HG03378 (cell line): ENCODE results near the gene RNU6-1.

Experiments used
- ATAC-seq: cut with Tn5 transposase; IDR thresholded peaks from one replicate; pipeline ENCODE4 v1.9.1; 2021; ENCODE audit warnings: mild to moderate bottlenecking, moderate library complexity; ENCODE audit not compliant: unreplicated experiment

The RNU6-1 gene

DNA sequence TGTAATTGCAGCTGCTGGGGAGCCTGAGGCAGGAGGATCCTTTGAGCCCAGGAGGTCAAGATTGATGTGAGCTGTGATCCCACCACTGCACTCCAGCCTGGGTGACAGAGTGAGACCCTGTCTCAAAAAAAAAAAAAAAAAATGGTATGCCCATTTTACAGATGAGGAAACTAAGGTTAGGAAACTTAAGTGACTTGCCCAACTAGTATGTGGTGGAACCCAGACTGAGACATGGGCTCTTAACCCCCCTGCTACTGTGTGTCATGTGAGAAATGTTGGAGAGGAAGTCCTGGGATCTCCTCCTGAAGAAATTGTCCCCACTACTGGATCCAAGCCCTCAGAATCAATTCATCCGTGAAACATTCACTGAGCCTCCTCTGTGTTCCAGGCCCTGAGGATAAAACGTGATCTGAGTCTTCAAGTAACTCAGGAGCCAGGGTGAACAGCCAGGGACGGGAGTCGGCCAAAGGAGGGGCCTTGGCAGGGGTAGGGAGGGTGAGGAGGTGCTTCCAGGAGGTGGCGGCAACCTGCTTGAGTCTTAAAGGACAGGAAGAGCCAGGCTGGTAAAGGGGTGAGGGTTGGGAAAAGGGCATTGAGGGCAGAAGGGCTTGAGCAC is 19.6 kb upstream of the RNU6-1 start:
- ATAC-seq = no peak

DNA sequence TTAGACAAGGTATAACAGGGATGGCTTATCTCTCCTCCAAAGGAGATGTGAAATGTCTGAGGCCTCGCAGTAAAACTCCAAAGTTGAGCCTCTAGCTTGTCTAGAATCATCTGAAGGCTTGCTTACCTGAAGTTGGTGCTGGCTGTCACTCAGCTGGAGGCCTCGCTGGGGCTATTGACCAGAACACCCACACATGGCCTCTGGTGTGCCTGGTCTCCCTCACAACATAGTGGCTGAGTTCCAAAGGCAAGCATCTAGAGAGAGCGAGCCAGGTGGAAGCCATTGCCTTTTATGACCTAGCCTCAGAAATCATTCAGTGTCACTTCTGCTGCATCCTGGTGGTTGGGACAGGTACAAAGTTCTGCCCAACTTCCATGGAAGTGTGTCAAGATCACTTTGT is 17.4 kb upstream of the RNU6-1 start:
- no peak for ATAC-seq

GRCh38 chr15:67855842-67856241 is 16.0 kb upstream of the RNU6-1 start:
- ATAC-seq = no peak

DNA sequence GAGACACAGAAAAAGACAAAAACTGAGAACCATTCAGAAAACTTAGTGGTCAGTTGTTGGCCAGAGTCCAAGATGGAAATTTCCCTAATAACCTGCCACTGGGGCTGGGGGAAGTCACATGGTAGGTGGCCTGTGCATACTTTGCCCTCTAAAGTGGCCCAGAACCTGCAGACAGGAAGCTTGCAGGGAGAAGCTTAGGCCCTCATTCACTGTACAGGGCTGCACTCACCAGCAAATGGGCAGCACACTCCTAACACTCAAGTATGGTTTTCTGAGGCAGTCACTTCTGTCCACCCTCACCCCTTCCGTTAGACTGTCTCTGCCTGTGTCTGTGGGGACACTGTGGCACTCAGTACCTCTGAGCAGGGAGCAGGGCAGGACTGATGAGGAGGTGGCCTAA is 14.5 kb upstream of the RNU6-1 start:
- no peak for ATAC-seq

DNA sequence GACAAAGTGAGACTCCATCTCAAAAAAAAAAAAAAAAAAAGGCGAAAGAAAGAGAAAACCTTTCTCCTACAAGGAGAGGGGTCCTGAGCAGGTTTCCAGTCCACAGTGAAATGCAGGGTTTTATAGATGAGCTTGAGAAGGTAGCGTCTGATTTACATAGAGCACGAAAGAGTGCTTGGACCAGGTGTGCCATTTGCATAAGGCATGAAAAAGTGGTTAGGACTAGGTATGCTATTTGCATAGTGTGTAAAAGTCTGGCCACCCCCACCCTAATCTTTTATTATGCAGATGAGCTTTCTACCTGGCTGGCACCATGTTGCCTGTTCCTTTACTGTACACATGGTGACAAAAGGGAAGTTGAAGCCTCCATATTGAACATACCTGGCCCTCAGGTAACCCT is 13.6 kb upstream of the RNU6-1 start:
- ATAC-seq = no peak

DNA sequence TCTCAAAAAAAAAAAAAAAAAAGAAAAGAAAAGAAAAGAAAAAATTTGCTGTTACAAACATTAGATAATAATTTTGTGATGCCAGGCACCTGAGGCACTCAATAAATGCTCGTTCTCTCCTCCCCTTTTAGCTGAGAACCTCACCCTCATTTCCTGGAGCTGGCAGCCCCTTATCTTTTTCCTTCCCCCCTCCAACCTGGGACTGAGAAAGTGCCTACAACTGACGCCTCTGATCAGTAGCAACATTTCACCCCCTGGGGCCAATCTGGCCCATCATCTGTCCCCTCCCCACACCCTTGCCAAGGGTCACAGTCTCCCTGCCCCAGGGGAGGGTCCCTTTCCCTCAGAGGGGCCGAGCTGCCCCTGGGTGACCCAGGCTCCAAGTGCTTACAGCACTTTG is 12.6 kb upstream of the RNU6-1 start:
- ATAC-seq = no peak

GRCh38 chr15:67850994-67851571 is 11.2 kb upstream of the RNU6-1 start:
- ATAC-seq = no peak

- ATAC-seq = no peak
Measured at GRCh38 chr15:67850336-67850735, 10.5 kb upstream of the RNU6-1 start.

DNA sequence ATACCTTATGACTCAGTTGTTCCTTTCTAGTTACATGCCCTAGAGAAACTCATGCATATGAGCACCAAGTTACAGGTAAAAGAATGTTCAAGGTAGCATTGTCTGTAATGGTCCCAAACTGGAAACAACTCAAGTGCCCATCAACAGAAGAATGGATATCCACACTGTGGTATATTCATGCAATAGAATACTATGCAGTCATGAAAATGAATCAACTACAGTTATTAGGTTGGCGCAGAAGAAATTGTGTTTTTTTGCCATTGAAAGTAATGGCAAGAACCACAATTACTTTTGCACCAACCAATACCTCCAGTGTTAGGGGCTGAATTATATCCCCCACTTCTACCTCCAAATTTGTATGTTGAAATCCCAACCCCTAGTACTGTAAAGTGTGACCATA is 9.7 kb upstream of the RNU6-1 start:
- no peak for ATAC-seq

DNA sequence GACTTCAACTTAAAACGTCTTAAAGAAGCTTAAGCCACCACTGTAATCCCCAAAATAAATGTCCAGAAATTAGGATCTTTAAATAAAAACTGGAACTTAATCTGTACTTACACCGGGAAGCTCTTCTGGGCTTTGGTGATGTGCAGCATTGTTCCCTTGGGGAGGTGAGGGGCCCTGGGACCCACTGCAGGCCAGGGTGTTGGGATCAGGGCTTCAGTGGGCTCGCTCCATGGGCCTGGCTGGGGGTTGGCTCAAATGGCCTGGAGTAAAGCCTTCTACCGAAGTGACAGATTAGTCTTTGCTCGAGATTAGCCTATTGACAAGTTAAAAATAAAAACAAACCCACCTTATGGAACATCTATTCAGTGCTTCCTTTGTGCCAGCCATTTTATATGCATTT is 6.1 kb upstream of the RNU6-1 start:
- ATAC-seq = no peak

GRCh38 chr15:67843571-67844387 is 3.9 kb upstream of the RNU6-1 start:
- ATAC-seq = no peak

DNA sequence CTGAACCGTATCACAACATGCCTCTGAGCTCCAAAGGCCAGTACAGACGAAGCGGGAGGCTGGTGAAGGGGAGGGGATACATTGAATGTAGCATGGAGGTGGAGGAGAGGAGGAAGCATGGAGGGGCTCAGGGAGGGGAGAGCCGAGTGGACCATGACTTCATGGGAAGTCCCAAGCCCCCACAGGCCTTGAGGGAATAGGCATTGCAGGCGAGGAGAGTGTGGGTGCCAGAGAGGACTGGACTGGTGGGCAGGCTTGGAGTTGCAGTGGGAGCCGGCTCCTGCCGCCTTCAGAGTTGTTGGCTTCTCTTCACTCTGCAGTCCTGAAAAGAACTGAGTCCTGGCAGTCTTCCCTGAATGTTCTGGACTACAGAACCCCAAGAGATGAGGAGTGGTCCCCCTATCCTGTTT is 3.3 kb upstream of the RNU6-1 start:
- ATAC-seq = no peak

DNA sequence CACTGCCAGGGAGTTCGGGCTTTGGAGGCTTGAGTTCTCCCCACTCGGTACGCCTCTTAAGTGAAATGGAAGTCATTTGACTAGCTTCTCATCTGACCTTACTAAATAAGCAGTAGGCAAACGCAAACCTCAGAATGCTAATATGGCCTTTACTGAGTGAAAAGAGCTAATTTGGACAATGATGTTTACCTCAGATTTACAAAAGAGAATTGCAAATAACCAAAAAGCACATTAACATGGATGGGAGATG is 1.6 kb upstream of the RNU6-1 start:
- no peak for ATAC-seq

DNA sequence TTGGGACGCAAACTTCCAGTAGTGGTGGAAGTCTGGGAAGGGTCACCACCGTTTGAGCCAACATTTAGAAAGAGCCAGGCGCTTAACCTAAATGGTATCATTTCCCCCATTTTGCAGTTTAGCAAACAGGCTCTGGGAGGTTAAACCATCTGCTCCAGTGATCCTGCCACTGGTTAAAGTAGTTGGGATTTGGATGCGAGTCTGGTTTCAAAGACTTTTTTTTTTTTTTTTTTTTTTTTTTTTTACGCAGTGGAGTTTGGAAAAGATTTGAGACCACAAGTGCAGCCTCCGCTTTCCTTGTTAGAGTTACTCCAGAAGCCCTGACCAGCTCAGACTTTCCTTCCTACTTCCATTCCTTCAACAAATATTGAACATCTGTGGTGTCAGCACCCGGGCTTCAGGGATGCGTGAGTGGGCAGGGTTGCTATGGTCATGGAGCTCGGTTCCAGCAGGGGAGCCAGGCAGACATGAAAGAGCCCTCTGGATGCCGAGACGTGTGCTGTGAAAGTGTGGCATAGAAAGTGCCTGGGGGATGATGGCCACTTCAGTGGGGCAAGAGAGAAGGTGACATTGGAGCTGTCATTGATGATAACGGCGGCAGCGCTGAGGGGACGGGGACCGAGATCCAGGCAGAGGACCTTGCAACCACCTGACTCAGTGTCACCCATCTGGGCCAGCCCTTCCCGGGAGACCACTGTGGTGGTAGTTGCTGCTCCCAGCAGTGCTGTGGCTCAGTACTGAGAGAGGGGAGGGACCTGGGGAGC is 1.1 kb upstream of the RNU6-1 start:
- ATAC-seq = no peak

- peak; percentile 10 for ATAC-seq
Measured at GRCh38 chr15:67839499-67839928, 331 bp downstream of the RNU6-1 start.

- no peak for ATAC-seq
Measured at GRCh38 chr15:67838789-67839332, 984 bp downstream of the RNU6-1 start.

DNA sequence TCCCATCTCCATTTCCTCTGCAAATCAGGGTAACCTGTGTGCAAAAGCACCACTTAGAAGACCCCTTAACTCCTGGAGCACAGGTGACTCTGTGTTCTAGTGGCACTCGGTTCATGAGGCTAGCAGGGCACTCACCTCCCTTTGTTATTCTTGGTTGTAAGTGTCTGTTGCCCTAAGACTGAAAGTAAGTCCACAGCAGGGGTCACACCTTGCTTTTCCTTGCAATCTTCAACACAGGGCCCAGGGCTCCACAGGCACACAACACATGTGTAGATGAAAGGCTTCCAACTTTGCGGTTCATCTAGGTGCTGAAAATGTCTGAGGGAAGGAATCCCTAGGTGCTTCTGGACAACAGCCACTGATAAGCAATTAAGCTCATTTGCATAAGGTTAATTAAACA is 2.9 kb downstream of the RNU6-1 start:
- ATAC-seq = no peak

- no peak for ATAC-seq
Measured at GRCh38 chr15:67836477-67836876, 3.4 kb downstream of the RNU6-1 start.

- ATAC-seq = no peak
Measured at GRCh38 chr15:67836134-67836455, 3.8 kb downstream of the RNU6-1 start.

DNA sequence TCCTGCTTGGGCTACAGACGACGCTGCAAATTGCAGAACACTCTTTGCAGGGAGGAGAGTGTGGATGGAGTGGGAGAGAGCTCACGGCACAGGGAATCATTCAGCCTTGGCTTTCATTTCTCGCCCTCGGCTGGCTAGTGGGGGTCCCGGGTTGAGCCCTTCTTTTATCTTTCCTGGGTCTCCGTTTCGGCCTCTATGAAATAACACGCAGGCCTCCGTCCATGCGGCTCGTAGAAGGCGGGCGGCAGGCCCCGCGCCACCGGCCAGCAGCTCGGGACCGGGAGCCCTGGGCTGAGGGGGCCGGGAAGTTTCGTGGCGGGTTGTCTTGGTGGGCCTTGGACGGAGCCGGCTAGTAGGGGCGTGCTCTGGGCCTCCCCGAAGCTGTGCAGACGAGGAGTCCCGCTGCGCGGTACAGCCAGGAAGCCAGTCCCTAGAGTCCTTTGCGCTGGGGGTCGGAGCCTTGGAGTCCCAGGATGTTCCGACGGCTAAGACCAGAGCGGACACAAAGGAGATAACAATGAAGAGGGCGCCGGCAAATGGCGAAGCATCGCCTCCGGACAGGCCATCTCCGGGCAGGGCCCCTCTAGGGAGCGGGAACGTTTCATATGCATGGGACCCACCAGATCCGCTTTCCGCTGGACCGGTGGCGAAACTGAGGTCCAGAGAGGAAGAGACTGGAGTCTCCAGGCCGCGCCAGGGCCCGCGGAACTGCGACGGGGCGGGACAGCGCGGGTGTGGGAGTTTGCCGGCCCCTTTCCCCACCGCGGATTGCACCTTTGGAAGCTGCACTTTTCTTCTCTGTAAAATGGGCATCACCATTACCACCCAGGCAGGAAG is 4.3 kb downstream of the RNU6-1 start:
- no peak for ATAC-seq
